PC-3 (cell line): ENCODE results near the gene ITGAE. TPM values are rescaled to one million over a fixed set of nuclear protein-coding genes. Genes with fewer than 3 reads are reported as not detected.
"Not testable (repeated sequence)": the region's sequence is repeated elsewhere in the genome, so short reads cannot be mapped to it uniquely, and the experiment has no call there.

Experiments used
- ATAC-seq: fragments of 200-7000 bp; cut with Tn5 transposase; 2 replicates; pipeline ENCODE4 v1.9.1; 2020; ENCODE audit warnings: mild to moderate bottlenecking, moderate library complexity
- BruUV-seq: library from RNA; stranded (reverse); fragments of 400-500 nt; replicated peaks from 2 replicates; lab custom pipeline; 2021; lab: Mats Ljungman, UMichigan
- CTCF ChIA-PET: fragments of 300-600 bp; sonication (Branson Sonifier 250); formaldehyde crosslinking; loops from one replicate; lab custom pipeline; 2022; ENCODE audit warnings: antibody characterized with exemption; lab: Charles Lee
- POLR2A ChIA-PET: fragments of 300-600 bp; sonication (Branson Sonifier 250); formaldehyde crosslinking; loops from one replicate; lab custom pipeline; 2022; ENCODE audit warnings: antibody characterized with exemption; ENCODE audit not compliant: unreplicated experiment; lab: Charles Lee
- DNase-seq: peaks from one replicate; pipeline ENCODE4 v3.0.0-alpha.2; 2015
- H2AFZ ChIP-seq: fragments of 300-600 bp; sonication (generic); 2 replicates; pipeline ENCODE4 v1.6.0; 2016; ENCODE audit warnings: antibody characterized with exemption, low read length
- H3F3A ChIP-seq: fragments of 300-600 bp; sonication (generic); one replicate; pipeline ENCODE4 v1.6.0; 2017; ENCODE audit warnings: antibody characterized with exemption, low read length, control low read depth, mild to moderate bottlenecking; ENCODE audit not compliant: unreplicated experiment
- H3K27ac ChIP-seq: fragments of 300-600 bp; sonication (generic); 2 replicates; pipeline ENCODE4 v1.5.1; 2016; ENCODE audit warnings: mild to moderate bottlenecking, low read length
- H3K27me3 ChIP-seq: fragments of 300-600 bp; sonication (generic); 2 replicates; pipeline ENCODE4 v1.6.1; 2016; ENCODE audit warnings: low read length, mixed read lengths
- H3K36me3 ChIP-seq: fragments of 300-600 bp; sonication (generic); 2 replicates; pipeline ENCODE4 v1.6.1; 2016; ENCODE audit warnings: low read depth, mixed run types, low read length, mixed read lengths
- H3K4me1 ChIP-seq: fragments of 300-600 bp; sonication (generic); 2 replicates; pipeline ENCODE4 v1.5.1; 2016; ENCODE audit warnings: low read length; ENCODE audit not compliant: insufficient read depth
- H3K4me2 ChIP-seq: fragments of 300-600 bp; sonication (generic); 2 replicates; pipeline ENCODE4 v1.6.0; 2016; ENCODE audit warnings: low read length
- H3K4me3 ChIP-seq: fragments of 300-600 bp; sonication (generic); 2 replicates; pipeline ENCODE4 v1.5.1; 2016; ENCODE audit warnings: mild to moderate bottlenecking, low read length, mixed read lengths
- H3K79me2 ChIP-seq: fragments of 300-600 bp; sonication (generic); 2 replicates; pipeline ENCODE4 v1.6.1; 2017; ENCODE audit warnings: low read length, mixed read lengths
- H3K9ac ChIP-seq: fragments of 300-600 bp; sonication (generic); 2 replicates; pipeline ENCODE4 v1.6.0; 2016; ENCODE audit warnings: mild to moderate bottlenecking, low read length
- H3K9me2 ChIP-seq: fragments of 300-600 bp; sonication (generic); replicated peaks from 2 replicates; pipeline ENCODE4 v1.6.1; 2016; ENCODE audit warnings: mixed run types, low read length, mixed read lengths
- H3K9me3 ChIP-seq: fragments of 300-600 bp; sonication (generic); 2 replicates; pipeline ENCODE4 v1.6.1; 2016; ENCODE audit warnings: low read length, mixed read lengths
- H4K20me1 ChIP-seq: fragments of 300-600 bp; sonication (generic); 2 replicates; pipeline ENCODE4 v1.6.1; 2016; ENCODE audit warnings: low read length, mixed read lengths
- CTCF ChIP-seq: fragments of 300-600 bp; sonication (generic); conservative IDR thresholded peaks from 2 replicates; pipeline ENCODE4 v1.5.1; 2017; ENCODE audit warnings: antibody characterized with exemption, low read depth, mild to moderate bottlenecking, low read length
- EZH2 ChIP-seq: fragments of 300-600 bp; sonication (generic); IDR thresholded peaks from one replicate; pipeline ENCODE4 v1.6.1; 2017; ENCODE audit warnings: antibody characterized with exemption, mild to moderate bottlenecking, low read length; ENCODE audit not compliant: unreplicated experiment
- EZH2phosphoT487 ChIP-seq: fragments of 300-600 bp; sonication (generic); IDR thresholded peaks from 2 replicates; pipeline ENCODE4 v1.6.1; 2018; ENCODE audit warnings: mild to moderate bottlenecking, antibody characterized with exemption, low read length, borderline replicate concordance
- intact Hi-C: fragments of 100-400 bp; cut with micrococcal nuclease; formaldehyde crosslinking; loops from 2 replicates; pipeline ENCODE4 v1.9.0; 2023
- total RNA-seq: library from RNA; depleted of rRNA; stranded (reverse); fragments of >200 nt; gene quantifications from 2 replicates; pipeline ENCODE4 v1.2.3, GENCODE V29; 2014

ITGAE gene
- total RNA-seq, 1 experiment from 2014 or later: 42.0 TPM

GRCh38 chr17:3792481-3792880 is 8.5 kb downstream of the ITGAE start:
- Histone ChIP-seq H3K4me3 (no peak overlapping the region), H3K9me3 (no peaks in the 10 kb centered on the region), H3K9me2 (no peaks in the 10 kb centered on the region), H4K20me1 (no peaks in the 10 kb centered on the region), H3K79me2 (no peaks in the 10 kb centered on the region), H3K9ac (no peak overlapping the region), H3K4me1 (peaks cover 3% of the 10 kb centered on the region; the same call in 1 of the 2 replicates), H3F3A (no peaks in the 10 kb centered on the region), H3K4me2 (no peak overlapping the region), H3K27ac (no peak overlapping the region), H2AFZ (no peak overlapping the region), H3K36me3 (no peaks in the 10 kb centered on the region), H3K27me3 (no peaks in the 10 kb centered on the region)
- ChIA-PET CTCF (no interaction called here), POLR2A (no interaction called here)
- no peak for TF ChIP-seq EZH2
- TF ChIP-seq EZH2phosphoT487: no peak
- no peak for TF ChIP-seq CTCF
- no TSS peak for BruUV-seq
- intact Hi-C loops: no loop called here
- DNase-seq (no peak), ATAC-seq (no peak)

- BruUV-seq: no TSS peak
- Histone ChIP-seq H3K4me3 (no peak overlapping the region), H3K9me3 (no peaks in the 10 kb centered on the region), H3K9me2 (no peaks in the 10 kb centered on the region), H3K36me3 (no peaks in the 10 kb centered on the region), H3K27ac (no peak overlapping the region), H3F3A (no peaks in the 10 kb centered on the region), H3K9ac (no peak overlapping the region), H2AFZ (no peak overlapping the region), H3K4me1 (peaks cover 3% of the 10 kb centered on the region; the same call in 1 of the 2 replicates), H3K4me2 (no peak overlapping the region), H3K79me2 (no peaks in the 10 kb centered on the region), H4K20me1 (no peaks in the 10 kb centered on the region), H3K27me3 (no peaks in the 10 kb centered on the region)
- DNase-seq: no peak
- intact Hi-C loops: no loop called here
- TF ChIP-seq EZH2phosphoT487: no peak
- ATAC-seq: no peak
- POLR2A ChIA-PET: no interaction called here
- CTCF ChIA-PET: no interaction called here
Measured at GRCh38 chr17:3788200-3788599, 12.8 kb downstream of the ITGAE start.

GRCh38 chr17:3785323-3785722 is 15.7 kb downstream of the ITGAE start:
- CTCF ChIA-PET, DNase-seq, BruUV-seq, H3K79me2 ChIP-seq, H3K4me2 ChIP-seq, H3F3A ChIP-seq, H4K20me1 ChIP-seq, intact Hi-C loops, H3K9me2 ChIP-seq, ATAC-seq, POLR2A ChIA-PET, H3K4me3 ChIP-seq, H3K27me3 ChIP-seq, H3K4me1 ChIP-seq, H3K36me3 ChIP-seq, H3K9ac ChIP-seq, H3K27ac ChIP-seq, H2AFZ ChIP-seq, H3K9me3 ChIP-seq: not testable (repeated sequence)

- TF ChIP-seq CTCF: no peak
- TF ChIP-seq EZH2: no peak
- TF ChIP-seq EZH2phosphoT487: no peak
- Histone ChIP-seq H3K9ac (no peak overlapping the region), H3K4me1 (no peaks in the 10 kb centered on the region), H3K4me2 (no peak overlapping the region), H3K27ac (no peak overlapping the region), H3K9me2 (no peaks in the 10 kb centered on the region), H2AFZ (no peak overlapping the region), H3K27me3 (no peaks in the 10 kb centered on the region), H3K36me3 (no peaks in the 10 kb centered on the region), H3K9me3 (no peaks in the 10 kb centered on the region), H3K4me3 (no peak overlapping the region), H3K79me2 (no peaks in the 10 kb centered on the region), H4K20me1 (no peaks in the 10 kb centered on the region), H3F3A (no peaks in the 10 kb centered on the region)
- ATAC-seq: no peak
- CTCF ChIA-PET: no interaction called here
- intact Hi-C loops: no loop called here
- DNase-seq: no peak
- POLR2A ChIA-PET: no interaction called here
- BruUV-seq: no TSS peak
Measured at GRCh38 chr17:3782751-3783150, 18.2 kb downstream of the ITGAE start.
